ENCODE results near the gene NAA16. TPM values are rescaled to one million over a fixed set of nuclear protein-coding genes. Genes with fewer than 3 reads are reported as not detected.

NAA16 gene
- total RNA-seq, 4 donors from 2014 or later, result 14.3 to 41.0 (median 22.6) TPM

GRCh38 chr13:41408746-41409145, 97.7 kb downstream of the NAA16 start:
- 62% methylated on average over 1 of the region's 1 CpG for WGBS
- DNase-seq (ENCODE audit: low spot score in 2 of 2), result no peak
- TF ChIP-seq, protein P1, sequence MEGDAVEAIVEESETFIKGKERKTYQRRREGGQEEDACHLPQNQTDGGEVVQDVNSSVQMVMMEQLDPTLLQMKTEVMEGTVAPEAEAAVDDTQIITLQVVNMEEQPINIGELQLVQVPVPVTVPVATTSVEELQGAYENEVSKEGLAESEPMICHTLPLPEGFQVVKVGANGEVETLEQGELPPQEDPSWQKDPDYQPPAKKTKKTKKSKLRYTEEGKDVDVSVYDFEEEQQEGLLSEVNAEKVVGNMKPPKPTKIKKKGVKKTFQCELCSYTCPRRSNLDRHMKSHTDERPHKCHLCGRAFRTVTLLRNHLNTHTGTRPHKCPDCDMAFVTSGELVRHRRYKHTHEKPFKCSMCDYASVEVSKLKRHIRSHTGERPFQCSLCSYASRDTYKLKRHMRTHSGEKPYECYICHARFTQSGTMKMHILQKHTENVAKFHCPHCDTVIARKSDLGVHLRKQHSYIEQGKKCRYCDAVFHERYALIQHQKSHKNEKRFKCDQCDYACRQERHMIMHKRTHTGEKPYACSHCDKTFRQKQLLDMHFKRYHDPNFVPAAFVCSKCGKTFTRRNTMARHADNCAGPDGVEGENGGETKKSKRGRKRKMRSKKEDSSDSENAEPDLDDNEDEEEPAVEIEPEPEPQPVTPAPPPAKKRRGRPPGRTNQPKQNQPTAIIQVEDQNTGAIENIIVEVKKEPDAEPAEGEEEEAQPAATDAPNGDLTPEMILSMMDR (IDR thresholded peaks at IDR 0.05), result no peak
- TF ChIP-seq POLR2A (IDR thresholded peaks at IDR 0.05) (no peak), POLR2AphosphoS5 (IDR thresholded peaks at IDR 0.05) (no peak), EP300 (IDR thresholded peaks at IDR 0.05) (no peak)
- no peak overlapping the region for H3K27ac ChIP-seq
- H3K36me3 ChIP-seq, result no peaks in the 10 kb centered on the region
- no peaks in the 10 kb centered on the region for H3K27me3 ChIP-seq
- no peaks in the 10 kb centered on the region for H3K9me3 ChIP-seq
- no peaks in the 10 kb centered on the region for H3K4me1 ChIP-seq
- no peak overlapping the region for H3K4me3 ChIP-seq

GRCh38 chr13:41409611-41410010, 98.5 kb downstream of the NAA16 start:
- 65% methylated on average over 2 of the region's 2 CpGs for WGBS
- H3K4me1 ChIP-seq, result no peaks in the 10 kb centered on the region
- no peaks in the 10 kb centered on the region for H3K27me3 ChIP-seq
- H3K36me3 ChIP-seq, result no peaks in the 10 kb centered on the region
- H3K9me3 ChIP-seq, result no peaks in the 10 kb centered on the region
- DNase-seq (ENCODE audit: low spot score in 2 of 2), result no peak
- no peak overlapping the region for H3K4me3 ChIP-seq
- H3K27ac ChIP-seq, result no peak overlapping the region
- no peak for TF ChIP-seq EP300 (IDR thresholded peaks at IDR 0.05)
- no peak for TF ChIP-seq POLR2A (IDR thresholded peaks at IDR 0.05)
- no peak for TF ChIP-seq POLR2AphosphoS5 (IDR thresholded peaks at IDR 0.05)
- TF ChIP-seq, protein P1 (IDR thresholded peaks at IDR 0.05), result no peak

- Histone ChIP-seq H3K4me1 (no peaks in the 10 kb centered on the region), H3K36me3 (no peaks in the 10 kb centered on the region), H3K27ac (no peak overlapping the region), H3K4me3 (no peak overlapping the region), H3K27me3 (no peaks in the 10 kb centered on the region), H3K9me3 (no peaks in the 10 kb centered on the region)
- no peak for DNase-seq (ENCODE audit: low spot score in 2 of 2)
- whole genome bisulfite sequencing, result 89% methylated on average over 5 of the region's 5 CpGs
- TF ChIP-seq POLR2AphosphoS5 (IDR thresholded peaks at IDR 0.05) (no peak), EP300 (IDR thresholded peaks at IDR 0.05) (no peak), POLR2A (IDR thresholded peaks at IDR 0.05) (no peak)
- TF ChIP-seq, protein P1 (IDR thresholded peaks at IDR 0.05), result no peak
Observed at GRCh38 chr13:41411060-41411459, 100.0 kb downstream of the NAA16 start.

- TF ChIP-seq, protein P1 (IDR thresholded peaks at IDR 0.05), result peak in 1 of 2 donors; percentile 21
- no peak for TF ChIP-seq POLR2A (IDR thresholded peaks at IDR 0.05)
- no peak for DNase-seq (ENCODE audit: low spot score in 2 of 2)
- Histone ChIP-seq H3K36me3 (no peaks in the 10 kb centered on the region), H3K27me3 (no peaks in the 10 kb centered on the region), H3K9me3 (no peaks in the 10 kb centered on the region), H3K4me1 (no peaks in the 10 kb centered on the region), H3K27ac (no peak overlapping the region), H3K4me3 (no peak overlapping the region)
- WGBS, result 37% methylated on average over 5 of the region's 5 CpGs
Observed at GRCh38 chr13:41411522-41411921, 100.5 kb downstream of the NAA16 start.

DNA sequence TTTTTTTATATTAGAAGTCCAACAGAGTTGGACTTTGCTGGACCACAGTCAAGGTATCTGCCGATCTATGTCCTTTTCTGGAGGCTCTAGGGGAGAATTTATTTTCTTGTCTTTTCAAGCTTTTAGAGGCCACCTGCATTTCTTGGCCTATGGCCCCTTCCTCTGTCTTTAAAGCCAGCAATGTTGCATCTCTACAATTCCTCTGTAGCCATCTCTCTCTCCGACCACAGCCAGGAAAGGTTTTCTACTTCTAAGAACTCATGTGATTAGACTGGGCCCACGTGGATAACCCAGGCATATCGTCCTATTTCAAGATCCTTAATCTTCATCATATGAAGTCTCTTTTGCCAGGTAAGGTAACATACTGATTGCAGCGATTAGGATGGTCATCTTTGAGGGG, 102.8 kb downstream of the NAA16 start:
- WGBS, result 93% methylated on average over 5 of the region's 5 CpGs
- Histone ChIP-seq H3K36me3 (no peaks in the 10 kb centered on the region), H3K4me1 (no peaks in the 10 kb centered on the region), H3K27me3 (no peaks in the 10 kb centered on the region), H3K4me3 (no peak overlapping the region), H3K9me3 (no peaks in the 10 kb centered on the region), H3K27ac (no peak overlapping the region)
- TF ChIP-seq POLR2A (IDR thresholded peaks at IDR 0.05) (no peak), EP300 (IDR thresholded peaks at IDR 0.05) (no peak), POLR2AphosphoS5 (IDR thresholded peaks at IDR 0.05) (no peak)
- TF ChIP-seq, protein P1 (IDR thresholded peaks at IDR 0.05), result no peak
- DNase-seq (ENCODE audit: low spot score in 2 of 2), result no peak

Data from suprapubic skin (tissue), 4 donors.